Panc1 (cell line): Measurements from ENCODE around the gene GAREM2.

Experiments used
- CTCF ChIP-seq: fragments of 450-650 bp; IDR thresholded peaks from 2 replicates; pipeline ENCODE4 v1.5.1; 2017; ENCODE audit warnings: mild to moderate bottlenecking
- POLR2AphosphoS5 ChIP-seq: IDR thresholded peaks from 2 replicates; pipeline ENCODE4 v1.6.1; 2012; ENCODE audit warnings: mild to moderate bottlenecking, low read depth, low read length, moderate library complexity
- REST ChIP-seq, 2 experiments: IDR thresholded peaks; 2 replicates each; pipeline ENCODE4 v1.6.1; 2011 to 2012; ENCODE audit warnings: low read depth in 2 of 2, control low read depth in 1 of 2, low read length in 1 of 2, mild to moderate bottlenecking in 1 of 2, moderate library complexity in 1 of 2; ENCODE audit not compliant: insufficient read depth in 1 of 2
- SIN3A ChIP-seq: IDR thresholded peaks from 2 replicates; pipeline ENCODE4 v1.6.1; 2012; ENCODE audit warnings: low read depth, mild to moderate bottlenecking, low read length, moderate library complexity, borderline replicate concordance; ENCODE audit not compliant: insufficient read depth

- TF ChIP-seq CTCF (no peak), REST (IDR thresholded peaks at IDR 0.05; ENCODE audit: insufficient read depth in 1 of 2, low read depth in 2 of 2, low read length in 1 of 2) (no peak), POLR2AphosphoS5 (no peak), SIN3A (no peak)
Observed at GRCh38 chr2:26176279-26176615, 3.4 kb downstream of the GAREM2 start.
